ENCODE data around the gene LDLRAP1. TPM values are rescaled to one million over a fixed set of nuclear protein-coding genes. Genes with fewer than 3 reads are reported as not detected.
A peak's percentile ranks its signal among the peaks of the same experiment; 100 is the strongest.
"Not testable (repeated sequence)": the region's sequence is repeated elsewhere in the genome, so short reads cannot be mapped to it uniquely, and the experiment has no call there.

The LDLRAP1 gene
- total RNA-seq, 2 donors from 2014 or later, result 35.7 to 40.1 TPM

- intact Hi-C loops (cut with DNase I), result no loop called here
- Histone ChIP-seq H3K4me3 (no peak overlapping the region), H3K27ac (no peak overlapping the region), H3K36me3 (no peaks in the 10 kb centered on the region), H3K4me1 (no peaks in the 10 kb centered on the region), H3K9me3 (no peaks in the 10 kb centered on the region), H3K9ac (ENCODE audit: low read depth in 2 of 2, low read length in 2 of 2) (no peak overlapping the region), H3K27me3 (no peaks in the 10 kb centered on the region)
- TF ChIP-seq CTCF (IDR thresholded peaks at IDR 0.05), result no peak
- DNase-seq, result no peak
Observed at GRCh38 chr1:25593861-25594260, 50.5 kb downstream of the LDLRAP1 start.

- no peak for TF ChIP-seq CTCF (IDR thresholded peaks at IDR 0.05)
- no peaks in the 10 kb centered on the region for H3K4me1 ChIP-seq
- H3K36me3 ChIP-seq, result no peaks in the 10 kb centered on the region
- intact Hi-C loops (cut with DNase I), result no loop called here
- no peak for DNase-seq
- H3K27ac ChIP-seq, result no peak overlapping the region
- H3K9me3 ChIP-seq, result no peaks in the 10 kb centered on the region
- H3K27me3 ChIP-seq, result no peaks in the 10 kb centered on the region
- H3K4me3 ChIP-seq, result no peak overlapping the region
- H3K9ac ChIP-seq (ENCODE audit: low read depth in 2 of 2, low read length in 2 of 2), result no peak overlapping the region
Observed at GRCh38 chr1:25594971-25595370, 51.6 kb downstream of the LDLRAP1 start.

GRCh38 chr1:25596641-25597040 is 53.2 kb downstream of the LDLRAP1 start:
- H3K9me3 ChIP-seq; H3K4me1 ChIP-seq; H3K27me3 ChIP-seq; H3K9ac ChIP-seq (ENCODE audit: low read depth in 2 of 2, low read length in 2 of 2); H3K36me3 ChIP-seq; H3K4me3 ChIP-seq; intact Hi-C loops (cut with DNase I); H3K27ac ChIP-seq; DNase-seq: not testable (repeated sequence)

- intact Hi-C loops (cut with DNase I), result no loop called here
- Histone ChIP-seq H3K27ac (no peak overlapping the region), H3K9me3 (no peaks in the 10 kb centered on the region), H3K4me3 (no peak overlapping the region), H3K27me3 (no peaks in the 10 kb centered on the region), H3K36me3 (no peaks in the 10 kb centered on the region), H3K4me1 (no peaks in the 10 kb centered on the region), H3K9ac (ENCODE audit: low read depth in 2 of 2, low read length in 2 of 2) (no peak overlapping the region)
- no peak for DNase-seq
- TF ChIP-seq CTCF (IDR thresholded peaks at IDR 0.05), result no peak
Observed at GRCh38 chr1:25598879-25599278, 55.5 kb downstream of the LDLRAP1 start.

- Histone ChIP-seq H3K4me3 (no peak overlapping the region), H3K27me3 (no peaks in the 10 kb centered on the region), H3K9ac (ENCODE audit: low read depth in 2 of 2, low read length in 2 of 2) (no peak overlapping the region), H3K36me3 (no peaks in the 10 kb centered on the region), H3K27ac (no peak overlapping the region), H3K9me3 (no peaks in the 10 kb centered on the region), H3K4me1 (no peaks in the 10 kb centered on the region)
- DNase-seq, result no peak
- intact Hi-C loops (cut with DNase I), result no loop called here
- no peak for TF ChIP-seq CTCF (IDR thresholded peaks at IDR 0.05)
Observed at GRCh38 chr1:25599969-25600610, 56.7 kb downstream of the LDLRAP1 start.

GRCh38 chr1:25600971-25601699 is 57.7 kb downstream of the LDLRAP1 start:
- H3K4me3 ChIP-seq; intact Hi-C loops (cut with DNase I); H3K27ac ChIP-seq; H3K27me3 ChIP-seq; H3K9ac ChIP-seq (ENCODE audit: low read depth in 2 of 2, low read length in 2 of 2); H3K36me3 ChIP-seq; H3K9me3 ChIP-seq; H3K4me1 ChIP-seq: not testable (repeated sequence)
- peak; percentile 70 for DNase-seq

- H3K9me3 ChIP-seq; H3K27me3 ChIP-seq; H3K36me3 ChIP-seq; intact Hi-C loops (cut with DNase I); DNase-seq; H3K4me1 ChIP-seq; H3K4me3 ChIP-seq; H3K27ac ChIP-seq; H3K9ac ChIP-seq (ENCODE audit: low read depth in 2 of 2, low read length in 2 of 2): not testable (repeated sequence)
Observed at GRCh38 chr1:25603779-25604538, 60.6 kb downstream of the LDLRAP1 start.

Data from colonic mucosa (tissue), 4 donors.